HepG2 (cell line): Measurements from ENCODE around the gene RHBDL3. TPM values are rescaled to one million over a fixed set of nuclear protein-coding genes. Genes with fewer than 3 reads are reported as not detected.

Source experiments
- ATAC-seq: fragments of 200-7000 bp; cut with Tn5 transposase; 3 replicates; pipeline ENCODE4 v1.9.1; 2020; ENCODE audit warnings: mild to moderate bottlenecking, moderate library complexity
- BruUV-seq: library from RNA; stranded (reverse); fragments of 400-500 nt; replicated peaks from 2 replicates; lab custom pipeline; 2021; lab: Mats Ljungman, UMichigan
- CTCF ChIA-PET: fragments of 300-600 bp; formaldehyde crosslinking; extraction: SDS; loops from one replicate; lab custom pipeline; 2021; ENCODE audit warnings: low total read pairs, inconsistent platforms, low intra/inter-chr PET ratio; lab: Yijun Ruan, JAX
- POLR2A ChIA-PET: fragments of 350-600 bp; sonication (Branson Sonifier 250); formaldehyde crosslinking; loops from one replicate; lab custom pipeline; 2020; ENCODE audit warnings: antibody characterized with exemption, inconsistent platforms; lab: Yijun Ruan, JAX
- DNase-seq: peaks from one replicate; pipeline ENCODE4 v3.0.0-alpha.2; 2015; ENCODE audit warnings: low spot score
- FAIRE-seq: peaks from 3 replicates; lab custom pipeline; 2011; peaks lifted over from hg19 to GRCh38; lab: Jason Lieb, UNC
- H2AFZ ChIP-seq: one replicate; pipeline ENCODE4 v1.6.1; 2011; ENCODE audit warnings: low read length, inconsistent platforms
- H3K27ac ChIP-seq: fragments of 300-600 bp; 3 replicates; pipeline ENCODE4 v1.8.0; 2011; ENCODE audit warnings: mixed run types, mild to moderate bottlenecking, mixed read lengths, low read length, inconsistent platforms; ENCODE audit not compliant: insufficient read depth; ENCODE audit errors: extremely low read length
- H3K27me3 ChIP-seq, 2 experiments: fragments of 200-600 bp in 1 of 2; 2 replicates in 1 of 2; 3 replicates in 1 of 2; pipeline versions ENCODE4 v1.6.0 to v1.8.0; 2011; ENCODE audit warnings: low read length in 2 of 2, mild to moderate bottlenecking in 2 of 2, moderate library complexity in 2 of 2, inconsistent platforms in 1 of 2; ENCODE audit not compliant: insufficient read depth in 2 of 2, control insufficient read depth in 1 of 2
- H3K36me3 ChIP-seq, 2 experiments: fragments of 200-600 bp in 1 of 2; replicated peaks in 1 of 2; 2 replicates in 1 of 2; 3 replicates in 1 of 2; pipeline versions ENCODE4 v1.5.1 to v1.8.0; 2011; ENCODE audit warnings: low read length in 2 of 2, inconsistent platforms in 1 of 2; ENCODE audit not compliant: insufficient read depth in 2 of 2, control insufficient read depth in 1 of 2
- H3K4me1 ChIP-seq: 2 replicates; pipeline ENCODE4 v1.5.1; 2012; ENCODE audit warnings: low read length, inconsistent platforms; ENCODE audit not compliant: insufficient read depth
- H3K4me2 ChIP-seq: 2 replicates; pipeline ENCODE4 v1.6.0; 2011; ENCODE audit warnings: low read depth, low read length, inconsistent platforms
- H3K4me3 ChIP-seq, 3 experiments: fragments of 200-600 bp in 1 of 3; sonication (generic), shearing (Covaris generic) in 1 of 3; replicated peaks in 1 of 3; 2 replicates each; pipeline ENCODE4 v1.5.1; 2011 to 2016; ENCODE audit warnings: low read length in 3 of 3, inconsistent platforms in 2 of 3, low read depth in 2 of 3, mild to moderate bottlenecking in 2 of 3, control low read depth in 1 of 3, mixed read lengths in 1 of 3; ENCODE audit not compliant: insufficient read depth in 1 of 3
- H3K79me2 ChIP-seq: one replicate; pipeline ENCODE4 v1.6.1; 2011; ENCODE audit warnings: low read length, inconsistent platforms; ENCODE audit not compliant: insufficient read depth
- H3K9ac ChIP-seq: 2 replicates; pipeline ENCODE4 v1.6.0; 2011; ENCODE audit warnings: mild to moderate bottlenecking, low read depth, low read length, inconsistent platforms; ENCODE audit not compliant: insufficient read depth
- H3K9me3 ChIP-seq: 2 replicates; pipeline ENCODE4 v1.5.1; 2012; ENCODE audit warnings: mild to moderate bottlenecking, low read length
- H4K20me1 ChIP-seq: 2 replicates; pipeline ENCODE4 v1.6.0; 2011; ENCODE audit warnings: inconsistent platforms, mild to moderate bottlenecking, low read length, moderate library complexity; ENCODE audit not compliant: insufficient read depth
- FOXK1 ChIP-seq: sonication (generic); formaldehyde crosslinking; IDR thresholded peaks from 2 replicates; pipeline ENCODE4 v1.4.0; 2020; ENCODE audit warnings: low read depth, missing genetic modification reagents, borderline replicate concordance
- HES4 ChIP-seq: sonication (generic); formaldehyde crosslinking; IDR thresholded peaks from 2 replicates; pipeline ENCODE4 v1.9.0; 2021; ENCODE audit warnings: mild to moderate bottlenecking, missing genetic modification reagents, borderline replicate concordance
- ISL2 ChIP-seq: sonication (generic); formaldehyde crosslinking; IDR thresholded peaks from 2 replicates; pipeline ENCODE4 v1.5.0; 2020; ENCODE audit warnings: missing genetic modification reagents
- KDM1A ChIP-seq: IDR thresholded peaks from 2 replicates; pipeline ENCODE4 v1.6.1; 2016; ENCODE audit warnings: missing compliant biosample characterization
- KDM3A ChIP-seq: IDR thresholded peaks from 2 replicates; pipeline ENCODE4 v1.6.1; 2018; ENCODE audit warnings: low read depth, missing compliant biosample characterization
- KLF16 ChIP-seq, 2 experiments: sonication (generic) in 1 of 2; formaldehyde crosslinking in 1 of 2; IDR thresholded peaks; 2 replicates each; pipeline versions ENCODE4 v1.6.1 to v1.8.0; 2016 to 2023; ENCODE audit warnings: missing genetic modification reagents in 2 of 2, missing compliant biosample characterization in 1 of 2
- TEF ChIP-seq: sonication (generic); formaldehyde crosslinking; IDR thresholded peaks from 2 replicates; pipeline ENCODE4 v1.5.0; 2020; ENCODE audit warnings: missing genetic modification reagents
- ZNF136 ChIP-seq: sonication (generic); formaldehyde crosslinking; IDR thresholded peaks from 2 replicates; pipeline ENCODE4 v1.8.1; 2022; ENCODE audit warnings: low read depth, mild to moderate bottlenecking, moderate library complexity, missing genetic modification reagents
- ZNF580 ChIP-seq: IDR thresholded peaks from 2 replicates; pipeline ENCODE4 v1.6.1; 2016; ENCODE audit warnings: low read depth, borderline replicate concordance
- ZNF839 ChIP-seq: sonication (generic); formaldehyde crosslinking; IDR thresholded peaks from 2 replicates; pipeline ENCODE4 v1.4.0; 2020; ENCODE audit warnings: missing genetic modification reagents, mild to moderate bottlenecking, borderline replicate concordance
- WGBS: methylation state at CpG from one replicate; pipeline ENCODE4 v1.1.6; 2017; ENCODE audit warnings: low lambda C conversion rate; 5-methylcytosine and 5-hydroxymethylcytosine counted together
- in situ Hi-C: cut with HindIII; loops from 2 replicates; pipeline ENCODE4 v1.10.0; 2017; ENCODE audit warnings: low pct_unique_long_range_greater_than_20kb; ENCODE audit not compliant: extremely low pct_ligation_motif_present
- intact Hi-C: fragments of 100-400 bp; cut with micrococcal nuclease; formaldehyde crosslinking; loops from one replicate; pipeline ENCODE4 v1.10.0; 2022; ENCODE audit not compliant: unreplicated experiment
- polyA plus RNA-seq, 8 experiments: library from polyadenylated mRNA; depleted of rRNA in 3 of 8; stranded (reverse) in 7 of 8; unstranded in 1 of 8; fragments of >200 nt; fragmentation: Illumina TruSeq in 4 of 8; extraction: Trizol in 4 of 8; gene quantifications; 2 replicates each; pipeline versions ENCODE4 v1.2.1 to v1.2.3, GENCODE V29; 2011 to 2016; ENCODE audit warnings: low read depth in 4 of 8, missing spikeins in 1 of 8, mixed read lengths in 1 of 8; ENCODE audit not compliant: insufficient read depth in 1 of 8
- total RNA-seq, 5 experiments: library from RNA; depleted of rRNA; stranded (reverse); fragments of >200 nt; fragmentation: Illumina TruSeq; extraction: Trizol; gene quantifications; 2 replicates each; pipeline ENCODE4 v1.2.3, GENCODE V29; 2016; ENCODE audit warnings: low read depth in 1 of 5
- TF ChIP-seq, protein P1 (sequence below): IDR thresholded peaks from 2 replicates; pipeline ENCODE4 v1.6.1; 2016
- TF ChIP-seq, protein P2 (sequence below): sonication (generic); formaldehyde crosslinking; IDR thresholded peaks from 2 replicates; pipeline ENCODE4 v1.4.0; 2020; ENCODE audit warnings: missing genetic modification reagents, borderline replicate concordance
- TF ChIP-seq, protein P3 (sequence below): sonication (generic); formaldehyde crosslinking; IDR thresholded peaks from 2 replicates; pipeline ENCODE4 v1.4.0; 2020; ENCODE audit warnings: low read depth, missing genetic modification reagents
- TF ChIP-seq, protein P4 (sequence below): sonication (generic); formaldehyde crosslinking; IDR thresholded peaks from 2 replicates; pipeline ENCODE4 v1.4.0; 2020; ENCODE audit warnings: missing genetic modification reagents

RHBDL3 gene
- total and polyA plus RNA-seq, 2 of the 13 experiments (the other 11 are each of a cell fraction or from before 2014, with no cell fraction given) = 0.09 TPM; not detected in 1

DNA sequence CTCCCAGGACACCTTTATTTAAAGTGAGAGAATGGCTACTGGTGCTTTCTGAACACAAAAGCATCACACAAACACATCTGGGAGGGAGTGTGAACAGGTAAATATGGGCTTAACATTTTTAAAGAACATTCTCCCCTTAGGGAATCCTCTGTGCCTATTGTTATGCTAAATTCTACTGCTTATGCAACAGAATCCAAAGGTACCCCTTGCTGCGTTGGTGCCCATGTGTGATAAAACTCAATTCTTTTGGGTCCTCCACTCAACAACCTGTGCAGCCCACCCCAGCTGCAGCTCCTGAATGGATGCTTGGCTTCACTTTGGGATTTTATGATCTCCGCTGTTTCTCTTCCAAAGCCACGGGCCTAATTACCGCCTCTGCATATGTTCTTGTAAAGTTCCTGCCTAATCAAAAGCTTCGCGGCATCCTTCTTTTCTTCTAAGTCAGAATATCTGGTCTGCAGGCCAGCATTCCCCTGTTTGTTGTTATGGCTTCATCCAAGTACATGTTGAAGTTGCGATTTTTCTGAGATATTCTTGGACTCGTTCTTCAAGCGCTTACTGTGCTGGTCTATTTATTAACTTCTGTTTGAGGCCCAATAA lies 23.9 kb downstream of the RHBDL3 start:
- no peaks in the 10 kb centered on the region for H3K79me2 ChIP-seq
- no peaks in the 10 kb centered on the region for H3K36me3 ChIP-seq
- DNase-seq = no peak
- peaks cover 0 to 1% of the 10 kb centered on the region in 2 experiments; a peak in 1 of 5 replicates for H3K27me3 ChIP-seq
- WGBS = 75% methylated on average over 9 of the region's 9 CpGs
- ChIA-PET POLR2A (no interaction called here), CTCF (no interaction called here)
- H3K4me1 ChIP-seq = peaks cover 15% of the 10 kb centered on the region
- BruUV-seq = no TSS peak
- no peak for ATAC-seq
- H3K4me2 ChIP-seq = no peak overlapping the region
- no peak overlapping the region for H3K4me3 ChIP-seq
- no peak overlapping the region for H3K27ac ChIP-seq
- H3K9me3 ChIP-seq = no peaks in the 10 kb centered on the region
- FAIRE-seq = no peak
- in situ Hi-C loops (no loop called here), intact Hi-C loops (no loop called here)
- H2AFZ ChIP-seq = no peak overlapping the region
- H3K9ac ChIP-seq = no peak overlapping the region
- no peaks in the 10 kb centered on the region for H4K20me1 ChIP-seq
- TF ChIP-seq, protein P1, sequence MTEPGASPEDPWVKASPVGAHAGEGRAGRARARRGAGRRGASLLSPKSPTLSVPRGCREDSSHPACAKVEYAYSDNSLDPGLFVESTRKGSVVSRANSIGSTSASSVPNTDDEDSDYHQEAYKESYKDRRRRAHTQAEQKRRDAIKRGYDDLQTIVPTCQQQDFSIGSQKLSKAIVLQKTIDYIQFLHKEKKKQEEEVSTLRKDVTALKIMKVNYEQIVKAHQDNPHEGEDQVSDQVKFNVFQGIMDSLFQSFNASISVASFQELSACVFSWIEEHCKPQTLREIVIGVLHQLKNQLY (CRISPR knock-in tag) = no peak
- TF ChIP-seq ZNF136 (CRISPR knock-in tag) = no peak
- TF ChIP-seq HES4 = no peak
- TF ChIP-seq, protein P2, sequence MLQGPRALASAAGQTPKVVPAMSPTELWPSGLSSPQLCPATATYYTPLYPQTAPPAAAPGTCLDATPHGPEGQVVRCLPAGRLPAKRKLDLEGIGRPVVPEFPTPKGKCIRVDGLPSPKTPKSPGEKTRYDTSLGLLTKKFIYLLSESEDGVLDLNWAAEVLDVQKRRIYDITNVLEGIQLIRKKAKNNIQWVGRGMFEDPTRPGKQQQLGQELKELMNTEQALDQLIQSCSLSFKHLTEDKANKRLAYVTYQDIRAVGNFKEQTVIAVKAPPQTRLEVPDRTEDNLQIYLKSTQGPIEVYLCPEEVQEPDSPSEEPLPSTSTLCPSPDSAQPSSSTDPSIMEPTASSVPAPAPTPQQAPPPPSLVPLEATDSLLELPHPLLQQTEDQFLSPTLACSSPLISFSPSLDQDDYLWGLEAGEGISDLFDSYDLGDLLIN (CRISPR knock-in tag) = no peak
- TF ChIP-seq KDM3A = no peak
- TF ChIP-seq TEF = no peak
- no peak for TF ChIP-seq ZNF580
- no peak for TF ChIP-seq FOXK1 (CRISPR knock-in tag)
- TF ChIP-seq, protein P3, sequence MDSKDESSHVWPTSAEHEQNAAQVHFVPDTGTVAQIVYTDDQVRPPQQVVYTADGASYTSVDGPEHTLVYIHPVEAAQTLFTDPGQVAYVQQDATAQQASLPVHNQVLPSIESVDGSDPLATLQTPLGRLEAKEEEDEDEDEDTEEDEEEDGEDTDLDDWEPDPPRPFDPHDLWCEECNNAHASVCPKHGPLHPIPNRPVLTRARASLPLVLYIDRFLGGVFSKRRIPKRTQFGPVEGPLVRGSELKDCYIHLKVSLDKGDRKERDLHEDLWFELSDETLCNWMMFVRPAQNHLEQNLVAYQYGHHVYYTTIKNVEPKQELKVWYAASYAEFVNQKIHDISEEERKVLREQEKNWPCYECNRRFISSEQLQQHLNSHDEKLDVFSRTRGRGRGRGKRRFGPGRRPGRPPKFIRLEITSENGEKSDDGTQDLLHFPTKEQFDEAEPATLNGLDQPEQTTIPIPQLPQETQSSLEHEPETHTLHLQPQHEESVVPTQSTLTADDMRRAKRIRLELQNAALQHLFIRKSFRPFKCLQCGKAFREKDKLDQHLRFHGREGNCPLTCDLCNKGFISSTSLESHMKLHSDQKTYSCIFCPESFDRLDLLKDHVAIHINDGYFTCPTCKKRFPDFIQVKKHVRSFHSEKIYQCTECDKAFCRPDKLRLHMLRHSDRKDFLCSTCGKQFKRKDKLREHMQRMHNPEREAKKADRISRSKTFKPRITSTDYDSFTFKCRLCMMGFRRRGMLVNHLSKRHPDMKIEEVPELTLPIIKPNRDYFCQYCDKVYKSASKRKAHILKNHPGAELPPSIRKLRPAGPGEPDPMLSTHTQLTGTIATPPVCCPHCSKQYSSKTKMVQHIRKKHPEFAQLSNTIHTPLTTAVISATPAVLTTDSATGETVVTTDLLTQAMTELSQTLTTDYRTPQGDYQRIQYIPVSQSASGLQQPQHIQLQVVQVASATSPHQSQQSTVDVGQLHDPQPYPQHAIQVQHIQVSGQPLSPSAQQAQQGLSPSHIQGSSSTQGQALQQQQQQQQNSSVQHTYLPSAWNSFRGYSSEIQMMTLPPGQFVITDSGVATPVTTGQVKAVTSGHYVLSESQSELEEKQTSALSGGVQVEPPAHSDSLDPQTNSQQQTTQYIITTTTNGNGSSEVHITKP (CRISPR knock-in tag) = no peak
- no peak for TF ChIP-seq ZNF839 (CRISPR knock-in tag)
- TF ChIP-seq, protein P4, sequence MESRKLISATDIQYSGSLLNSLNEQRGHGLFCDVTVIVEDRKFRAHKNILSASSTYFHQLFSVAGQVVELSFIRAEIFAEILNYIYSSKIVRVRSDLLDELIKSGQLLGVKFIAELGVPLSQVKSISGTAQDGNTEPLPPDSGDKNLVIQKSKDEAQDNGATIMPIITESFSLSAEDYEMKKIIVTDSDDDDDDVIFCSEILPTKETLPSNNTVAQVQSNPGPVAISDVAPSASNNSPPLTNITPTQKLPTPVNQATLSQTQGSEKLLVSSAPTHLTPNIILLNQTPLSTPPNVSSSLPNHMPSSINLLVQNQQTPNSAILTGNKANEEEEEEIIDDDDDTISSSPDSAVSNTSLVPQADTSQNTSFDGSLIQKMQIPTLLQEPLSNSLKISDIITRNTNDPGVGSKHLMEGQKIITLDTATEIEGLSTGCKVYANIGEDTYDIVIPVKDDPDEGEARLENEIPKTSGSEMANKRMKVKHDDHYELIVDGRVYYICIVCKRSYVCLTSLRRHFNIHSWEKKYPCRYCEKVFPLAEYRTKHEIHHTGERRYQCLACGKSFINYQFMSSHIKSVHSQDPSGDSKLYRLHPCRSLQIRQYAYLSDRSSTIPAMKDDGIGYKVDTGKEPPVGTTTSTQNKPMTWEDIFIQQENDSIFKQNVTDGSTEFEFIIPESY (CRISPR knock-in tag) = no peak
- TF ChIP-seq KDM1A (CRISPR knock-in tag) = no peak
- TF ChIP-seq KLF16 (CRISPR knock-in tag; IDR thresholded peaks at IDR 0.05) = no peak
- TF ChIP-seq ISL2 (CRISPR knock-in tag) = no peak
